ENCODE data around the gene RTN4R.
"Not testable (repeated sequence)": the region's sequence is repeated elsewhere in the genome, so short reads cannot be mapped to it uniquely, and the experiment has no call there.

RTN4R gene

GRCh38 chr22:20308806-20309650 lies 40.9 kb upstream of the RTN4R start:
- not testable (repeated sequence) for H3K79me2 ChIP-seq; H3K27me3 ChIP-seq (ENCODE audit: control insufficient read depth, insufficient read depth, low read length); H2AFZ ChIP-seq; H3K4me1 ChIP-seq; H3K9me3 ChIP-seq (ENCODE audit: control insufficient read depth, low read length); H3K27ac ChIP-seq; H3K4me2 ChIP-seq (ENCODE audit: low read length); H3K9ac ChIP-seq; H3K4me3 ChIP-seq (ENCODE audit: low read depth, low read length); H3K36me3 ChIP-seq (ENCODE audit: control insufficient read depth, insufficient read depth, low read length)

DNA sequence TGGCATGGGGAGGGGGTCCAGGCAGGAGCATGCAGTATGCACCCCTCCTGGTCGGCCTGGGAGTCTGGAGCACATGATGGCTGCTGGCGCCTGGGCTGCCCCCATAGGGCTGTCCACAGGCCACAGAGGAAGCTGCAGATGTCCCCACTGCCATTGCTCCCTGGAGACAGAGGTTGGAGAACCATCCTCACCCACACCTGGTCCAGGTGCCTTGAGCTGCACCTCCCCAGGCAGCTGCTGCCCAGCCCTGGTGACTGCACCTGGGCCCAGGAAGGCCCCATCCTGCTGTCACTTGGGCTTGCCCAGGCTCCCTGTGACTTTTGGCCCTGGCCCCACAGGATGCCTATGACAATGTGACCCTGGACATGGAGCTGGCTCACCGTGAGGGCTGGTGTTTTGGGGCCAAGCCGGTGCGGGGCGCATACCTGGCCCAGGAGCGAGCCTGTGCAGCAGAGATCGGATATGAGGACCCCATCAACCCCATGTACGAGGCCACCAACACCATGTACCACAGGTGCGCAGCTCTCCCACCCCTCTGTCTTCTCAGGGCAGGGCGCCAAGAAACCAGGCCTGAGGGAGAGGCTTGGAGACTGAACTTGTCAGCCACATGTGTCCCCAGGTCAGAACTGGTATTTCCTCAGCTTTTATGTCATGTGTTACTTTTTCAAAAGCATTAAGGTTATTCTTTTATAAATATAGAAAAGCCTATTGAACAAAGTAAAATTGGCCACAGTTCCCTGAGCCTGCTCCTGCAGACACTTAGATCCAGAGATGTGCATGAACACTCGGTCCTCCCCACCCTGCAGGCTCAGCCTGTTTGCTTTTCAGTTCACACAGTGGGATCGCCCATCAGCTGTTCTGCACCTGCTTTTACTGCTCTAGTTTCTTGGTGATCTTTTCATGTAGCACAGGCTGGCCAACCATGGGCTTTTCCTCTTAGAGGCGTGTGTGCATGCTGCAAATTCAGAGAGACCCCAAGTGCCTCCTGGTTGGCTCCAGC lies 39.6 kb upstream of the RTN4R start:
- not testable (repeated sequence) for H3K9me3 ChIP-seq (ENCODE audit: control insufficient read depth, low read length); H2AFZ ChIP-seq; H3K4me1 ChIP-seq; H3K27me3 ChIP-seq (ENCODE audit: control insufficient read depth, insufficient read depth, low read length); H3K79me2 ChIP-seq; H3K9ac ChIP-seq; H3K4me2 ChIP-seq (ENCODE audit: low read length); H3K4me3 ChIP-seq (ENCODE audit: low read depth, low read length); H3K27ac ChIP-seq; H3K36me3 ChIP-seq (ENCODE audit: control insufficient read depth, insufficient read depth, low read length)

DNA sequence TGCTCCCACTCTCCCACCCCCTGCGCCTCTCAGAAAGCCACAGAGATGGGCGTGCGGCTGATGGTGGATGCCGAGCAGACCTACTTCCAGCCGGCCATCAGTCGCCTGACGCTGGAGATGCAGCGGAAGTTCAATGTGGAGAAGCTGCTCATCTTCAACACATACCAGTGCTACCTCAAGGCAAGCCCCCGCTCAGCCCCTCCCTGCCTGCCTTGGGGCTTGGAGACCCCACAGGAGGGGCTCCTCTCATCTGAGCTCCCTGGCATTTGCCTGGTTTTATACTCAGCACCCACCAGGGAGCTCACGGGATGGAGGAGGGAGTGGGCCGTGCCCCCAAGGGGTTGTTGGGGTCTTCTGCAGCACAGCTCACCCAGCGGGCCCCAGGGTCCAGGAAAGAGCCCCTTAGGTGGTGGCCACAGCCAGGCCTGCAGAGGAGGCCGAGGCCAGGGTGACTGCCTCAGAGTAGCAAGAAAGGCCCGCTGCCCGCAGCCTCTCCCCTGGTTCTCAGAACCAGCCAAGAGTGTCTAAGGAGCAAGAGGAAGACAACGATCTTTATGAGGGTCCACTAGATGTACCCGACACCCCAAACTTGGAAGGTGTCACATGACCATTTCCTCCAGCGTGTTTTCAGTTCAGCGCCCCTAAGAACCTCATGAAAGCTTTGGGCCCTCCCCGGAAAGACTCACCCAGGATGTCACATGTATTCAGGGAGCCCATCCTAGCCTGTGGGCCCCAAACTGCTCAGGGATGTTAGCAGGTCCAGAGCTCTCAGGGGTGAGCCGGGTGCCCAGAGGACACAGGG lies 38.7 kb upstream of the RTN4R start:
- H3K9me3 ChIP-seq (ENCODE audit: control insufficient read depth, low read length); H3K4me1 ChIP-seq; H3K4me2 ChIP-seq (ENCODE audit: low read length); H2AFZ ChIP-seq; H3K9ac ChIP-seq; H3K79me2 ChIP-seq; H3K27ac ChIP-seq; H3K4me3 ChIP-seq (ENCODE audit: low read depth, low read length); H3K27me3 ChIP-seq (ENCODE audit: control insufficient read depth, insufficient read depth, low read length); H3K36me3 ChIP-seq (ENCODE audit: control insufficient read depth, insufficient read depth, low read length): not testable (repeated sequence)

- Histone ChIP-seq H3K4me1 (no peaks in the 10 kb centered on the region), H3K9me3 (ENCODE audit: control insufficient read depth, low read length) (no peaks in the 10 kb centered on the region), H2AFZ (no peak overlapping the region), H3K27ac (no peak overlapping the region), H3K4me3 (ENCODE audit: low read depth, low read length) (no peak overlapping the region), H3K79me2 (no peaks in the 10 kb centered on the region), H3K4me2 (ENCODE audit: low read length) (no peak overlapping the region), H3K27me3 (ENCODE audit: control insufficient read depth, insufficient read depth, low read length) (no peaks in the 10 kb centered on the region), H3K9ac (no peak overlapping the region), H3K36me3 (ENCODE audit: control insufficient read depth, insufficient read depth, low read length) (no peaks in the 10 kb centered on the region)
- TF ChIP-seq, protein P1, sequence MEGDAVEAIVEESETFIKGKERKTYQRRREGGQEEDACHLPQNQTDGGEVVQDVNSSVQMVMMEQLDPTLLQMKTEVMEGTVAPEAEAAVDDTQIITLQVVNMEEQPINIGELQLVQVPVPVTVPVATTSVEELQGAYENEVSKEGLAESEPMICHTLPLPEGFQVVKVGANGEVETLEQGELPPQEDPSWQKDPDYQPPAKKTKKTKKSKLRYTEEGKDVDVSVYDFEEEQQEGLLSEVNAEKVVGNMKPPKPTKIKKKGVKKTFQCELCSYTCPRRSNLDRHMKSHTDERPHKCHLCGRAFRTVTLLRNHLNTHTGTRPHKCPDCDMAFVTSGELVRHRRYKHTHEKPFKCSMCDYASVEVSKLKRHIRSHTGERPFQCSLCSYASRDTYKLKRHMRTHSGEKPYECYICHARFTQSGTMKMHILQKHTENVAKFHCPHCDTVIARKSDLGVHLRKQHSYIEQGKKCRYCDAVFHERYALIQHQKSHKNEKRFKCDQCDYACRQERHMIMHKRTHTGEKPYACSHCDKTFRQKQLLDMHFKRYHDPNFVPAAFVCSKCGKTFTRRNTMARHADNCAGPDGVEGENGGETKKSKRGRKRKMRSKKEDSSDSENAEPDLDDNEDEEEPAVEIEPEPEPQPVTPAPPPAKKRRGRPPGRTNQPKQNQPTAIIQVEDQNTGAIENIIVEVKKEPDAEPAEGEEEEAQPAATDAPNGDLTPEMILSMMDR (IDR thresholded peaks at IDR 0.05): no peak
These were observed 38.0 kb upstream of the RTN4R start for GRCh38 chr22:20305894-20306645.

DNA sequence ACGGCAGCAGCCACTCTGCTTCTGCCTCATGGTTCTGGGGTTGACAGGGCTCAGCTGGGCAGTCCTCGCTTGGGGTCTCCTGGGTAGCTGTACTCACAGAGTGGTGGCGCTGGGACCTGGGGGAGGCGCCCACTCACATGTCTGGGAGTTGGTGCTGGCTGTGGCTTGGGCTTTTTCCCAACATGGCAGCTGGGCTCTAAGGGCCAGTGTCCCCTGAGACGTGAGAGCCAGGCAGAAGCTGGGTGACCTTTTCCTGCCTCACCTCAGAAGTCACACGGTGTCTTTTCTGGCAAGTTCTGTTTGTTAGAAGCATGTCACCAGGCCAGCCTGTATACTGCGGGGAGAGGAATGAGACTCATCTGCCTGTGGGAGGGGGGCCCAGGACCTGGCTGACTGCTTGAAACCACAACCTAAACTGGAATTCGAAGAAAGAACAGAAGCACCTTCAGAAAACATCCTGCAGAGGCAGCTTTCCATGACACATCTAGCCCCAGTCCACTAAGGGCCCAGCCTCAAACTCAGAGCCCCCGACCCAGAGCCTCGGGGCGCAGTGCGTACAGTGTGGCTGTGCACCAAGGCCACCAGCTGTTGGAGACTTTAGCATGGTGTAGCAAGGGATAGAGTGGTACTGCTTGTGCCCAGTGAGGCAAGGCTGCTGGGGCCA lies 37.2 kb upstream of the RTN4R start:
- not testable (repeated sequence) for H3K27me3 ChIP-seq (ENCODE audit: control insufficient read depth, insufficient read depth, low read length); H3K36me3 ChIP-seq (ENCODE audit: control insufficient read depth, insufficient read depth, low read length); H3K4me1 ChIP-seq; H3K4me3 ChIP-seq (ENCODE audit: low read depth, low read length); H3K27ac ChIP-seq; H3K4me2 ChIP-seq (ENCODE audit: low read length); H3K79me2 ChIP-seq; H2AFZ ChIP-seq; H3K9ac ChIP-seq; H3K9me3 ChIP-seq (ENCODE audit: control insufficient read depth, low read length)

DNA sequence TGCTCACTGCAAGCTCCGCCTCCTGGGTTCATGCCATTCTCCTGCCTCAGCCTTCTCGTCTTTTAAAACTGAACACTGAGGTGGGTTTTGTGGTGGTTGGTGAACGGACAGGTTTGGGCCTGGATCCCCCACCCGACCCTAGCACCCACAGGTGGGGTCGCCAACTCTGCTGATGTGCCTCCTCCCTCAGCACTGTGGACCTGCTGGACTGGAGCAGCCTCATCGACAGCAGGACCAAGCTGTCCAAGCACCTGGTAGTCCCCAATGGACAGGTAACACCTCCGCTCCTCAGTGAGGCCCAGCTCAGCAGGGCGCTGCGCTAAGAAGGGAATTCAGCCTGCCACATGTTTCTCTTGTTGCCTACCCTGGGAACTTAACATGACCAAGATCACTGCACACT lies 36.5 kb upstream of the RTN4R start:
- TF ChIP-seq, protein P1 (IDR thresholded peaks at IDR 0.05): no peak
- no peak overlapping the region for H3K4me3 ChIP-seq (ENCODE audit: low read depth, low read length)
- no peak overlapping the region for H3K9ac ChIP-seq
- no peaks in the 10 kb centered on the region for H3K79me2 ChIP-seq
- H3K4me1 ChIP-seq: no peaks in the 10 kb centered on the region
- no peaks in the 10 kb centered on the region for H3K27me3 ChIP-seq (ENCODE audit: control insufficient read depth, insufficient read depth, low read length)
- H3K4me2 ChIP-seq (ENCODE audit: low read length): no peak overlapping the region
- H3K9me3 ChIP-seq (ENCODE audit: control insufficient read depth, low read length): no peaks in the 10 kb centered on the region
- no peak overlapping the region for H3K27ac ChIP-seq
- H3K36me3 ChIP-seq (ENCODE audit: control insufficient read depth, insufficient read depth, low read length): no peaks in the 10 kb centered on the region
- no peak overlapping the region for H2AFZ ChIP-seq

- not testable (repeated sequence) for H3K27ac ChIP-seq; H3K4me2 ChIP-seq (ENCODE audit: low read length); H3K36me3 ChIP-seq (ENCODE audit: control insufficient read depth, insufficient read depth, low read length); H3K79me2 ChIP-seq; H2AFZ ChIP-seq; H3K9ac ChIP-seq; H3K27me3 ChIP-seq (ENCODE audit: control insufficient read depth, insufficient read depth, low read length); H3K9me3 ChIP-seq (ENCODE audit: control insufficient read depth, low read length); H3K4me3 ChIP-seq (ENCODE audit: low read depth, low read length); H3K4me1 ChIP-seq
These were observed 35.1 kb upstream of the RTN4R start for GRCh38 chr22:20303229-20303534.

Data from parathyroid adenoma (tissue), 2 donors.